NCI-H2081 (cell line): ENCODE data around the gene S1PR2.
"Not testable (repeated sequence)": the region's sequence is repeated elsewhere in the genome, so short reads cannot be mapped to it uniquely, and the experiment has no call there.

Source experiments
- DNase-seq, 2 experiments: peaks; one replicate each; lab custom pipeline; 2025; lab: John Stamatoyannopoulos, UW

S1PR2 gene

DNA sequence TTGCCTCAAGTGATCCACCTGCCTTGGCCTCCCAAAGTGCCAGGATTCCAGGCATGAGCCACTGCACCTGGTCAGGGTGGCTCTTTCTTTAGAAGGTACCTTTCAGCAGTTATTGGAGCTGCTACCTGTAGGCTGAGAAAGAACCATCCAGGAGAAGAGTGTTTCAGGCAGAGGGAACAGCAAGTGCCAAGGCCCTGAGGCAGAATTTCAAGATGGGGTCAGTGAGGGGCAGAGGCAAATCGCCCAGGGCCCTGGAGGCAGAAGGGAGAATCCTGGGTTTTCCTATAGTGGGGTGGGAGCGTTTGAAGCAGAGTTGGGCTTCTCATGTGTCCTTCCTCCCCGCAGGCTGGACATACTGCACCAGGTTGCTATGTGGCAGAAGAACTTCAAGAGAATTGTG lies 23.1 kb upstream of the S1PR2 start:
- no peak for DNase-seq

DNA sequence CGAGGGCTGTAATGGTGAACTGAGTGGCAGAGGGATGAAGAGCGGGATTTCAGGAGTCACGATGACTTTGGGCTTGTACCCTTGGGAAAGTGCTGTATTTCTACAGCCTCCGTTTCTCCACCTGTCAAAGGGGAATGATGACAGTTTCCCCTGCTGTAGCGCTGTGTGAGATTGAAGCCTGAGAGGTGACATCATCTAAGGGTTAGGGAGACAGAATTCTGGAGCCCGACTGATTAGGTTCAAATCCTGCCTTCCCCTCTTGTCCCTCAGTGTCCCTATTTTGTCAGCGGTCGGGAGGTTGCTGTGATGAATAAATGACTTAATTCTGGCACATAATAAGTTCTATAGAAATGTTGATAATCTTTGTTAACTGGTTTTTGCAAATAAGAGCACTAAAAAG lies 21.6 kb upstream of the S1PR2 start:
- no peak for DNase-seq

DNA sequence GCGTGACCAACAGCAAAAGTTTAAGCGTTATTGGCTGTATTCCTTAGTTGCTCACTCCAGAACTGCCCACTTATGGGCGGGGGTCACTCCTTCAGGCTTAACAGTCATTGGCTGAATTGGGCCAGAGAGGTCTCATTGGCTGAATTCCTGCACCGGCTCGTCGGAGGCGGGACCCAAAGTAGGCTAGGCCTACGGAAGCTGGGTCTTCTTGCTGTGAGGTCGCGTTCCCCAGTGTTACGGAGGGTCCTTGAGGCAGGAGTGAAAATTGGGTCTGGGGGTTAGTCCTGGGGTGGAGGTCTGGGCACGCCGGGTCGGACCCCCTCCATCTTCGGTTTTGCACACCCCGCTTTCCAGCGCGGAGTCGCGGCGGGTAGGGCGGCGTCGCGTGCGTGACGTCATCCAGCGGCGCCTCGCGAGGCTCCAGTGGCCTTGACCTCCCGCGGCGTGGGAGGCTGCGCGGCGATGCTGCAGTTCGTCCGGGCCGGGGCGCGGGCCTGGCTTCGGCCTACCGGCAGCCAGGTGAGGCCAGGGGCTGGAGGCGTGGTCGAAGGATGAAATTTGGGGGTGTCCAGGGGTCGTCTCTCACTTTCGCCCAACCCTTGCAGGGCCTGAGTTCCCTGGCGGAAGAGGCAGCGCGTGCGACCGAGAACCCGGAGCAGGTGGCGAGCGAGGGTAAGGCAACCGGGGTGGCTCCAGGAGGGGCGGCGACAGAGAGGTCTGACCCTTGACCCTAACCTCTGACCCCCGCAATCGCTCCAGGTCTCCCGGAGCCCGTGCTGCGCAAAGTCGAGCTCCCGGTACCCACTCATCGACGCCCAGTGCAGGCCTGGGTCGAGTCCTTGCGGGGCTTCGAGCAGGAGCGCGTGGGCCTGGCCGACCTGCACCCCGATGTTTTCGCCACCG lies 20.9 kb upstream of the S1PR2 start, which contains the start of gene MRPL4:
MRPL4 (plus strand) TSS at position 423 of the 903 bp plus-strand sequence; CDS start at position 463, 40 bp downstream.
- peak; percentile 96 to 99 for DNase-seq

DNA sequence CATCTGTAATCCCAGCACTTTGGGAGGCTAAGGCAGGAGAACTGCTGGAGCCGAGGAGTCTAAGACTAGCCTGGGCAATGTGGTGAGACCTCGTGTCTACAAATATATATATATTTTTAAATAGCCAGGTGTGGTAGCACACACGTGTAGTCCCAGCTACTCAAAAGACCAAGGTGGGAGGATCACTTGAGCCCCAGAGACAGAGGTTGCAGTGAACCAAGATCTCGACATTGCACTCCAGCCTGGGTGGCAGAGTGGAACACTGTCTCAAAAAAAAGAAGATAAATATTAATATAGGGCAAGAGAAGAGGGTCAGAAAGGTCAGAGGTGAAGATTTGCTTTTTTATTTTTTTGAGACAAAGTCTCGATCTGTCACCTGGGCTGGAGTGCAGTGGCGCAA lies 15.4 kb upstream of the S1PR2 start:
- DNase-seq: no peak

DNA sequence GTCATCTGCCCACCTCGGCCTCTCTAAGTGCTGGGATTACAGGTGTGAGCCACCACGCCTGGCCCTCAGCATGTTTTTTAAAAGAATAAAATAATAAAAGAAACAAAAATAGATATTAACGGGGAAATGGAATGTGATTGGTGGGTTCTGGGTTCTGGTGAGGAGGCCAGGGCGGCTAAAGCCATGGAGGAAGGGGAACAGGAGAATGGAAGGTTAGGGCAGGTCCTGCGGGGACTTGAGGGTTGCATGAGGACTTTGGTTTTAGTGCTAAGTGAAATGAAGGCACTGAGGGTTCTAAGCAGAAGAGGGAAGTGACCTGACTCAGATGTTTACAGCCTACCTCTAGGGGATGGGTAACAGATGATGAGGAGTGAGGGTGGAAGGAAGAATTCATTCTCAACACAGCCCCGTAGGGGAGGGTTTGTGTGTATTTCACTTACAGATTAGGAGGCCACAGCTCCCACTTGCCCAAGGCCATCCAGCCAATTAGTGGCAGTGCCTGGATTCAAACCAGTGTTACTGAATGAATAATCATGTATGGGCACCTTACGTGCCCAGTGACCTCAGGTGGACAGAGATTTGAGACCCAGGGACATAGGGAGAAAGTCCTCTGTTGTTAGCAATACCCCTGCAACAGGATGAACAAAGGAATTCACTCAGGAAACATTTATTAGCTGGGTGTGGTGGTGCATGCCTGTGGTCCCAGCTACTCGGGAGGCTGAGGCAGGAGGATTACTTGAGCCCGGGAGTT lies 14.2 kb upstream of the S1PR2 start:
- no peak for DNase-seq

DNA sequence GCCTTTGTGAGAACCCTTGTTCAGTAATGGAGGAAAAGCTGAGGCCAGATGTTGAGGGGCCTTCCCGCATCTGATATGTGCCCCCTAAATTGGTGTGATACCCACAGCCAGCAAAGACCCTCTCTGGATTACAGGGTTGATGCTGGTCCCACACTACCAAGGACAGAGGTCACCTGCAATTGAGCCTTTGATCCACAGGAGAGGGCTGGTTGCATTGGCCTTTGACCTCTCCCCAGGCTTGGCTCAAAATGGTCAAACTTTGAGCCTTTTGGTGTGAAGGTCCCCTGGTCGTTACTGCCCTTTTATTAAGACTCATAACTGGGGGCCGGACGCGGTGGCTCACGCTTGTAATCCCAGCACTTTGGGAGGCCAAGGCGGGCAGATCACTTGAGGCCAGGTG lies 12.5 kb upstream of the S1PR2 start:
- DNase-seq: no peak

DNA sequence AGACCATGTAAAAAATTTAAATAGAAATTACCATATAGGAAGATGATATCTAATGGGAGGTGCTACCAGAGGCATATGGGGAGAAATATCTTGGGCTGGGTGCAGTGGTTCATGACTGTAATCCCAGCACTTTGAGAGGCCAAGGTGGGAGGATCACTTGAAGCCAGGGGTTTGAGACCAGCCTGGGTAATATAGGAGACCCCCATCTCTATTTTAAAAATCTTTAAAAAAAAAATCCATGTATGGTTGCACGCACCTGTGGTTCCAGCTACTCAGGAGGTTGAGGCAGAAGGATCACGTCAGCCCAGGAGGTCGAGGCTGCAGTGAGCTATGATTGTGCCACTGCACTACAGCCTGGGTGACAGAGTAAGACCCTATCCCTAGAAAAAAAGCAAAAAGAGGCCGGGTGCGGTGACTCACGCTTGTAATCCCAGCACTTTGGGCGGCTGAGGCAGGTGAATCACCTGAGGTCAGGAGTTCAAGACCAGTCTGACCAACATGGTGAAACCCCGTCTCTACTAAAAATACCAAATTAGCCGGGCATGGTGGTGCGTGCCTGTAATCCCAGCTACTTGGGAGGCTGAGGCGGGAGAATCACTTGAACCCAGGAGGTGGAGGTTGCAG lies 10.8 kb upstream of the S1PR2 start:
- DNase-seq: not testable (repeated sequence)

DNA sequence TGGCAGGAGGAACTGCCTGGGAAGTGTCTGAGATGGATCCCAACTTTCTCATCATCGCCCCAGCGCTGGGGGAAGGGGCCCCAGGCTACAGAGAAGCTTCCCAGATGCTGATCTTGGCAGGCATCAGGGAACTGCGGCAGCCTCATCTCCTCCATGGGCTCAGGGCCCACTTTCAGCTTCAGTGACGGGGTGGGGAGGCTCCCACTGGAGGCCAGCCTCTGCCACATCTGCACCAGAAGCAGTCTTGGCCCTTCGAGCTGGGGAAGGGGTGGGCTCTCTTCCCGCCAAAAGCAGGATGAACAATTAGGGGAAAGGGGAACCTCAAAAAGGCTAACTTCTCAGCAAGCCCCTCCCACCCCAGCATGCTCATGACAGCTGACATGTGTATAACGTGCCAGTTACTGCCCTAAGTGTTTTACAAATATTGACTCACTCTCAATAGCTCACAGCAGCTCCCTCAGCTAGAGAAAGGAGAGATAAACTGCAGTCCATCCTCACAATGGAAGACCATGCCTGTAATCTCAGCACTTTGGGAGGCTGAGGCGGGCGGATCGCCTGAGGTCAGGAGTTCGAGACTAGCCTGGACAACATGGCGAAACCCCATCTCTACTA lies 7.1 kb upstream of the S1PR2 start:
- peak; percentile 79 to 94 for DNase-seq

DNA sequence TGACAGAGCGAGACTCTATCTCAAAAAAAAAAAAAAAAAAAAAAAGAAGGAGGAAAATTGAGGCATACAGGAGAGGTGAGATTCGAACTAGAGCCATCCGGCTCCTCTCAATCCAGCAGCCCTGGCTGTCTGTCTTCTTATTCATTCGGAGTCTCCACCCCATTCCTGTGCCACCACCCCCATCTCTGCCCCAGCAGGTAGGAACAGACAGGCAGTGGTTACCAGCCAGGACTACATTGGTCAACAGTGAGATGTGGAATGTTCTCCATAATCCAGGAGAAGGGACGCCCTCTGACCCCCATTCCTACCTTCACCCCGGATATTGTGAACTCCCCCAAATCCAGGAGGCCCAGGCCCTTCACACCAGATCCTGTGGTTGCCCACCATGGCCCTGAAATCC lies 6.6 kb upstream of the S1PR2 start:
- peak in 1 of 2 experiments; percentile 3 for DNase-seq

DNA sequence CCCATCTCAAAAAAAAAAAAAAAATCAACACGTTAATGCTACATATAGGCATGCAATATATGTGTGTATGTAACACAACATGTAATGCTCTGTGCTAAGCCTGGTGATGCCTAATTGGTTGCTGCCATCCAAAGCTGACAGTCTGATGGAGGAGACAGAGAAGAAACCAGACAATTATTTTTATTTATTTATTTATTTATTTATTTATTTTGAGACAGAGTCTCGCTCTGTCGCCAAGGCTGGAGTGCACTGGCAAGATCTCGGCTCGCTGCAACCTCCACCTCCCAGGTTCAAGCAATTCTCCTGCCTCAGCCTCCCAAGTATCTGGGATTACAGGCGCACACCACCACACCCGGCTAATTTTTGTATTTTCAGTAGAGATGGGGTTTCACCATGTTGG lies 4.3 kb upstream of the S1PR2 start:
- not testable (repeated sequence) for DNase-seq

DNA sequence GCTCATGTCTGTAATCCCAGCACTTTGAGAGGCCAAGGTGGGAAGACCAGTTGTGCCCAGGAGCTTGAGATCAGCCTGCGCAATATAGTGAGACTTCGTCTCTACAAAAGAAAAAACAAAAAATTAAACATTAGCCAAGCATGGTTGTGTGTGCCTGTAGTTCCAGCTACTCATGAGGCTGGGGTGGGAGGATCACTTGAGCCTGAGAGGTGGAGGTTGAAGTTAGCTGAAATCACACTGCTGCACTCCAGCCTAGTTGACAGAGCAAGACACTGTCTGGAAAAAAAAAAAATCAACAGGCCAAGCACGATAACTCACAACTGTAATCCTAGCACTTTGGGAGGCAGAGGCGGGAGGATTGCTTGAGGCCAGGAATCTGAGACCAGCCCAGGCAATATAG lies 3.9 kb upstream of the S1PR2 start:
- no peak for DNase-seq

DNA sequence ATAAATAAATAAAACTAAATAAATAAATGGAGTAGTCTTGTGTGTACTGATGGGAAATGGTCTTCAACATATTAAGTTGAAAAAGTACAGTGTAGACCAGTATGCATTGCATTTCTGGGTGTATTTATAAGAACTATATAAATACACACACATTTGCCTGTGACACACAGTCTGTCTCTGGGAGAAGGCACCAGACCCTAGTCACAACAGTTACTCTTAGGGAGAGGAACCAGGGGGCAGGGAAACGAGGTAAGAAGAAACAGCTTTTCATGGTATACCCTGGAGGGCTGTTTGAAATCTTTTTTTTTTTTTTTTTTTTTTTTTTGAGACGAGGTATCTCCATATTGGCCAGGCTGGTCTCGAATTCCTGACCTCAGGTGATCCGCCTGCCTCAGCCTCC lies 2.8 kb upstream of the S1PR2 start:
- DNase-seq: no peak

DNA sequence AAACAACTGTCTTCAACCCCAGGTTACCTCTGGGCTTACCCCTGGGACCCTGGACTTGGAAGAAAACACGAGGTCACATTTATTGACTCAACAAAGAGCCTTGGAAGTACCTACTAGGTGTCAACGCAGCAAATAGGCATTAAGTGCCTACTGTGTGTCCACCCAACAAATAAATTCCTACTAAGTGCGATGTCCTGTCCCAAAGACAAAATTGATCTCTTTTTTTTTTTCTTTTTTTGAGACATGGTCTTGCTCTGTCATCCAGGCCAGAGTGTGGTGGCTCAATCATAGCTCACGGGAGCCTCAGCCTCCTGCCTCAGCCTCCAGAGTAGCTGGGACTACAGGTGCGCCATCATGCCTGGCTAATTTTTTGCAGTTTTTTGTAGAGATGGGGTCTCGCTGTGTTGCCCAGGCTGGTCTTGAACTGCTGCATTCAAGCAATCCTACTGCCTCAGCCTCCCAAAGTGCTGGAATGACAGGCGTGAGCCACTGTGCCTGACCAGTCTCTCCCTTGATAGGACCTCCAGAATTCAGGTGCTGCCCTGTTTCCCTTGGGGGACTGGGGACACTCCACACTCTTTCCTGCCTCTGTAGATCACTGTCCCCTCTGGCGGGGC lies 589 bp upstream of the S1PR2 start:
- no peak for DNase-seq

DNA sequence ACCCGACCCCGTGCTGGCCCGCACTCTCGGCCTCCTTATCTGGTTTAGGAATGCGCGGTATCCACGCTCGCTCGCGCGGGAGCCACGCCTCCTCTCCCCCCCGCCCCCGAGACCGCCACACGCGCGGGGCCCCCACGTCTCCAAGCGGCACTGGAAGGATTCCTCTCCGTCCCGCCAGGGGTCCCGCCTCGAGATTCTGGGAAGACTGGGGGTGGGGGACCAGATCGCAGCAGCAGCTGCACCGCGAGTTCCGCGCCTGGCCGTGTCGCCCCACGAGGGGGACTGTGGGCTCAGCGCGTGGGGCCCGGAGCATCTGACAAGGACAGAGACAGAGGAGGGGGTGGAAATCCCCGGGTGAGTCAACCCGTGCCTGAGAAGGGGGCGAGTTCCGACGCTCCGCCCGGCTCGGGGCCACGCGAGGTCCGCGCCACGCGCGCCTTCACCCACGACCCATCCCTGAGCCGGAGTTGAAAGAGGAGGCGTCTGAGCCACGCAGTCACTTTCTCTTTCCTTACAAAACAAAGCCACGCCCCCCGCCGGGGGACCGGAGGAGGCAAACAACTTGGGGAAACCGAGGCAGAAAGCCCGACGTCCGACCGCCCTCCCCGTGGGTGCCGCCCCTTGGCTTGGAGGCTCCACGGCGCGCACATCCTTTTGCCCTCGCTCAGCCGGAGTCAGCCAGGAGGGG lies 814 bp downstream of the S1PR2 start:
- DNase-seq: no peak

DNA sequence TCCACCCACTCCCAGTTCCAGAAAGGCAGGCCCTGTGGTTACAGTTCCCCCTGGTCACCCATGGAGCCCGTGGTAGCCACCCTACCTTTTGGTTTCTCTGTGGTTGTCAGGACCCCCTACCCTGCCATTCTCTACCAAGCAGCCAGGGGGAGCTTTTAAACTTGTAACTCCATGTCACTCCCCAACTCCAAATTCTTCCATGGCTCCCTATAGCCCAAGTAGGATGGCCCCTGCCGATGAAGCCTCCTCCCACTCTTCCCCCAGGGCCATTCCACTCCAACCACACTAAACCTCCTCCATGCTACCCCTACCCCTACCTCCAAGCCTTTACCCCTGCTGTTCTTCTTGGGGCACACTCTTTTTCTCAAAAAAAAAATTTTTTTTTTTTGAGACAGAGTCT lies 2.2 kb downstream of the S1PR2 start:
- peak; percentile 26 to 36 for DNase-seq

DNA sequence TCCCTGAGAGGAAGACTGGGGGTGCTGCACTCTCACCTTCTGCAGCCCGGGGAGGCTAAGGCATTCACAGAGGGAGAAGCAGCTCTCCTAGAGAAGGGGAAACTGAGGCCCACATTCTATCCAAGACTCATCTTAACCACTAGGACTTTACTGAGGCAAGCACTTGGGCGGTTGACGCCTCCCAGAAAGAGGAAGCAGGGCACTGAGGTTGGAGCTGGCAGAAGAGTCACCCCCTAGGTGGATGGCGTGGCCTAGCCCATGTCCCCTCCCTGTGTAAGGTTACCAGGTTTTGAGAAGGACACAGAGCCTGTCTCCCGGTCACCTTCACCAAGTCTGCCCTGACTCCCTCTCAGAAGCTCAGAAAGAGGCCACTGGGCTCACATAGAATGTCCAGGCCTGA lies 2.7 kb downstream of the S1PR2 start:
- DNase-seq: no peak

DNA sequence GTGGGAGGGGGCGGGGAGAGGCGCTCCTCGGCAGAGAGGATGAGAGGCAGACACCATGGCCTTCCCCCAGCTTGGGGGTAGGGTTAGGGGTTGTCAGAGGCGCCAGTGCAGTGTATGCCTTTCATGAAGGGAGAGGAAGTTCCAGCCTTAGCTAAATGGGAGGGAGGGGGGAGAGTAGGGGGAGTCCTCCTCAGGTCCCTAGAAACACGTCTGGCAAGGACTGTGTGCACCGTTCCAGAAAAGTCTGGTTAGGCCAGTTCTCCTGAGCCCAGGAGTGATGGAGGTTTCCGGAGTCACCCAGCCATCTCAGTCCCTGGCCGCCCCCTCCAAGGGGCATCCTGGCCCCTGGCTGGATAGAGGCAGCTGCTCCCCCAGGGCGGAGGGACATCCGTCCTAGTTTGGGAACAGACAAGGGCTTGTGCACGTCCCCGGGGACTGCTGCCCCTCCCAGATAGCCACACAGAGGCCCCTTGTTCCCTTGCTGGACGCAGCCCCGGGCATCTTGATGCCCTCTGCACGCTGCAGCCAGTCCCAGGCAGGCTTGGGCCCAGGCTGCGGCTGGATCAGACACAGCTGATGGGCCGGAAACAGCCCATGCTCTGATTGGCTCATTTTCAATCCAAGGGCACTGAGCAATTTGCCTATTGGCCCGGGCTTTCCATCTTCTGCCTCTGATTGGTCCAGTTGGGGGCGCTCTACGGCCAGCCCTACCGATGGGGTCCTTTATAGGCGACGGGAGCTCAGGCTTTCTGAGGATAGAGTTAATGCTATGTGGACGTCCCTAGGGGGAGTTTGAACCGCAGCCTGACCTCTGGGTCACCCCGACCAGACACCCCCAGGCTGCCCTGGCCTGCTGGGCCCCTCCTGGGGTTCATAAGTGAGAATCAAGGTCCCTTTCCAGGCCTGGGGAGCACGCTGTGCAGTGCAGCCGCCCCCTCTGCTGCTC lies 3.8 kb downstream of the S1PR2 start:
- no peak for DNase-seq

DNA sequence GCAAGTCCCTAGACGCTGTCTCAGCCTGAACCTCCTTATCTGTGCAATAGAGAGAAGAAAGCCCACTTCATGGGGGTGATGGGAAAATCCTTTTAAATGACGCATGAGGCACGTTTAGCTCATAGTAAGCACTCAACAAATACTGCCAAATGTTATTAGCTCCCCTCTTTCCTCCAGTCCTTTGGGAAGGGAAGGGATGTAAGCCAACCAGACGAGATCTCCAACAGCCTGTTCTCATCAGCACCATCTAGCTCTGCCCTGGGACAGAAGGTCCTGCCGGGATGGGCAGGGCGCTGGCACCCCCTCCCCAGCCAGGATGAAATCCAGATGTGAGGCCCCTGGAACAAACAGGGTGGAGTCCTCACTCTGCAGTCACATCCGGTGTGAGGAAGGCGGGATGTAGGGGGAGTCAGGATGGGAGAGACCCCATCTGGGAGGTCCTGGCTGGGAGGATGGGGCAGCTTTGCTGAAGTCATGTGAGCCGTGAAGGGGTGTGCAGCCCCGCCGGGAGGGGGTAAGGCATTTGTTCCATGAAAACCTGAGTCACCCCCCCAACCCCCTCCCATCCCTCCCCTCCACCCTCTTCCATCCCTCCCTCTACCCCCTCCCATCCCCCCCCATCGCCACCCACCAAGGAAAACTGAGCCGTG lies 4.6 kb downstream of the S1PR2 start:
- DNase-seq: no peak

DNA sequence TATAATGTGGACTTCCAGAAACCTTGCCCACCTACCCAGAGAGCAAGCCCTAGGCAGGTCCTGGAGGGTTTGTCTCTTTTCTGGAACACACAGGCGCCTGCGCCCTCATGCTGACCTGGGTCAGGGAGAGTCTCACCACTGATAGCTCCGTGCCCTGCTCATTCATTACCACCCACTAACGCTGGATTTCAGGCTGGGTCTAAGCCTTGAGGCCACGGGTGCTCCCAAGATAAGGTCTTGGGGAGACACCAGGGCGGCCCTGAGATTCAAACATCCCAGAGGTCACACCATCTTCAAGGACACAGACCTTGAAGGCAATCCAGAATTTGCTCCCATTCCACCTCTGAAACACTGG lies 5.1 kb downstream of the S1PR2 start:
- DNase-seq: no peak

DNA sequence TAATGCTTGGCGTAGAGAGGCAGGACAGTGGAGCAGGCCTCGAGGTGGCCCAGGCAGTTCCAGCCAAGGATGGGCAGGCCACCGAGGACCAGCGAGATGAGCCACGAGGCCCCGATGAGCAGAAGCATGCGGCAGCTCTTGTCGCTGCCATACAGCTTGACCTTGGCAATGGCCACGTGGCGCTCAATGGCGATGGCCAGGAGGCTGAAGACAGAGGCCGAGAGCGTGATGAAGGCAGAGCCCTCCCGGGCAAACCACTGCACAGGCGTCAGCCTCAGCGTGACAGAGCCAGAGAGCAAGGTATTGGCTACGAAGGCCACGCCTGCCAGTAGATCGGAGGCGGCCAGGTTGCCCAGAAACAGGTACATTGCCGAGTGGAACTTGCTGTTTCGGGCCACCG lies 6.8 kb downstream of the S1PR2 start:
- no peak for DNase-seq
